Astrocyte (in vitro differentiated cells and primary cell): ENCODE results near the gene COL5A1.

Source experiments
- EZH2 ChIP-seq: IDR thresholded peaks from 2 replicates; pipeline ENCODE4 v1.6.1; 2012; ENCODE audit warnings: mild to moderate bottlenecking, low read length, inconsistent platforms; ENCODE audit not compliant: insufficient read depth
- TF ChIP-seq, protein P1 (sequence below): IDR thresholded peaks from 2 replicates; pipeline ENCODE4 v1.5.1; 2011; ENCODE audit warnings: low read depth, mild to moderate bottlenecking, inconsistent platforms, low read length, moderate library complexity; ENCODE audit not compliant: insufficient read depth

DNA sequence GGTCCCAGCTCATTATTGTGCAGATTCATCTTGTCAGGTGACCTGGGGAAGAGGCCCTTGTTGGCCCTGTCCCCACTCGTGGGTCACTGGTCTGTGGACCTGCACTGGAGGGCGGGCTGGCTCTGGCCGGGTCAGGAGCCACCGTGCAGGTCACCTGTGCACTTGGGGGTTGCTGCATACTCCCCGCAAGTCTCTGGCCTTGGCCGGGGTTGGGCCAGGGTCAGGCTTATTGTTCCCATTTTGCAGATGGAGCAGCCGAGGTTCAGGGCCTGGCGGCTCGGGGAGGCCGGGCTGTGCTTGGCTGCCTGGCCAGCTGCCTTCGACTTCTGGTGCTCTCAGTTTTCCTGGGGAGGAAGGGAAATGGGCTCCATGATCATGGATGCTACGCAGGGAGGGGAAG is 130.7 kb downstream of the COL5A1 start:
- no peak for TF ChIP-seq EZH2
- TF ChIP-seq, protein P1, sequence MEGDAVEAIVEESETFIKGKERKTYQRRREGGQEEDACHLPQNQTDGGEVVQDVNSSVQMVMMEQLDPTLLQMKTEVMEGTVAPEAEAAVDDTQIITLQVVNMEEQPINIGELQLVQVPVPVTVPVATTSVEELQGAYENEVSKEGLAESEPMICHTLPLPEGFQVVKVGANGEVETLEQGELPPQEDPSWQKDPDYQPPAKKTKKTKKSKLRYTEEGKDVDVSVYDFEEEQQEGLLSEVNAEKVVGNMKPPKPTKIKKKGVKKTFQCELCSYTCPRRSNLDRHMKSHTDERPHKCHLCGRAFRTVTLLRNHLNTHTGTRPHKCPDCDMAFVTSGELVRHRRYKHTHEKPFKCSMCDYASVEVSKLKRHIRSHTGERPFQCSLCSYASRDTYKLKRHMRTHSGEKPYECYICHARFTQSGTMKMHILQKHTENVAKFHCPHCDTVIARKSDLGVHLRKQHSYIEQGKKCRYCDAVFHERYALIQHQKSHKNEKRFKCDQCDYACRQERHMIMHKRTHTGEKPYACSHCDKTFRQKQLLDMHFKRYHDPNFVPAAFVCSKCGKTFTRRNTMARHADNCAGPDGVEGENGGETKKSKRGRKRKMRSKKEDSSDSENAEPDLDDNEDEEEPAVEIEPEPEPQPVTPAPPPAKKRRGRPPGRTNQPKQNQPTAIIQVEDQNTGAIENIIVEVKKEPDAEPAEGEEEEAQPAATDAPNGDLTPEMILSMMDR, result no peak
